Astrocyte (in vitro differentiated cells and primary cell): Measurements from ENCODE around the gene ZBBX. TPM values are rescaled to one million over a fixed set of nuclear protein-coding genes. Genes with fewer than 3 reads are reported as not detected.

Experiments used
- DNase-seq: peaks from one replicate; pipeline ENCODE4 v3.0.0-alpha.2; 2010; ENCODE audit warnings: low read depth
- FAIRE-seq: peaks from 2 replicates; lab custom pipeline; 2011; peaks lifted over from hg19 to GRCh38; lab: Jason Lieb, UNC
- H2AFZ ChIP-seq: 2 replicates; pipeline ENCODE4 v1.6.0; 2012; ENCODE audit warnings: low read depth, low read length, inconsistent platforms
- H3K27ac ChIP-seq: 2 replicates; pipeline ENCODE4 v1.5.1; 2011; ENCODE audit warnings: low read depth, low read length, inconsistent platforms
- H3K27me3 ChIP-seq: 2 replicates; pipeline ENCODE4 v1.6.0; 2011; ENCODE audit warnings: low read length, inconsistent platforms; ENCODE audit not compliant: insufficient read depth
- H3K36me3 ChIP-seq: 2 replicates; pipeline ENCODE4 v1.5.1; 2011; ENCODE audit warnings: low read length, inconsistent platforms; ENCODE audit not compliant: insufficient read depth
- H3K4me1 ChIP-seq: 2 replicates; pipeline ENCODE4 v1.5.1; 2011; ENCODE audit warnings: low read length, inconsistent platforms; ENCODE audit not compliant: insufficient read depth
- H3K4me2 ChIP-seq: 2 replicates; pipeline ENCODE4 v1.6.0; 2012; ENCODE audit warnings: low read length, inconsistent platforms
- H3K4me3 ChIP-seq: 2 replicates; pipeline ENCODE4 v1.5.1; 2011; ENCODE audit warnings: low read depth, mild to moderate bottlenecking, low read length, inconsistent platforms; ENCODE audit not compliant: insufficient read depth
- H3K79me2 ChIP-seq: 2 replicates; pipeline ENCODE4 v1.6.0; 2012; ENCODE audit warnings: mild to moderate bottlenecking, low read length, inconsistent platforms; ENCODE audit not compliant: insufficient read depth
- H3K9ac ChIP-seq: 2 replicates; pipeline ENCODE4 v1.6.0; 2012; ENCODE audit warnings: mild to moderate bottlenecking, low read length, inconsistent platforms
- H3K9me3 ChIP-seq: 2 replicates; pipeline ENCODE4 v1.5.1; 2012; ENCODE audit warnings: low read depth, mild to moderate bottlenecking, low read length, inconsistent platforms; ENCODE audit not compliant: insufficient read depth
- H4K20me1 ChIP-seq: 2 replicates; pipeline ENCODE4 v1.6.0; 2012; ENCODE audit warnings: low read length, inconsistent platforms; ENCODE audit not compliant: insufficient read depth
- H3K27ac Mint-ChIP-seq: one replicate; pipeline ENCODE4 v1.8.0; 2021; ENCODE audit warnings: mild to moderate bottlenecking, mixed read lengths; ENCODE audit not compliant: unreplicated experiment
- H3K27me3 Mint-ChIP-seq: one replicate; pipeline ENCODE4 v1.8.0; 2021; ENCODE audit warnings: low read depth, mixed read lengths; ENCODE audit not compliant: unreplicated experiment
- H3K36me3 Mint-ChIP-seq: one replicate; pipeline ENCODE4 v1.8.0; 2021; ENCODE audit warnings: low read depth, mixed read lengths; ENCODE audit not compliant: unreplicated experiment
- H3K4me1 Mint-ChIP-seq: one replicate; pipeline ENCODE4 v1.8.0; 2021; ENCODE audit warnings: low read depth, mixed read lengths; ENCODE audit not compliant: unreplicated experiment
- H3K4me3 Mint-ChIP-seq: one replicate; pipeline ENCODE4 v1.8.0; 2021; ENCODE audit warnings: mild to moderate bottlenecking, moderate library complexity, mixed read lengths; ENCODE audit not compliant: unreplicated experiment
- H3K9me3 Mint-ChIP-seq: one replicate; pipeline ENCODE4 v1.8.0; 2021; ENCODE audit warnings: mild to moderate bottlenecking, mixed read lengths; ENCODE audit not compliant: unreplicated experiment
- CTCF ChIP-seq: IDR thresholded peaks from 2 replicates; pipeline ENCODE4 v1.5.1; 2011; ENCODE audit warnings: low read depth, mild to moderate bottlenecking, inconsistent platforms, low read length, moderate library complexity; ENCODE audit not compliant: insufficient read depth
- EZH2 ChIP-seq: IDR thresholded peaks from 2 replicates; pipeline ENCODE4 v1.6.1; 2012; ENCODE audit warnings: mild to moderate bottlenecking, low read length, inconsistent platforms; ENCODE audit not compliant: insufficient read depth
- total RNA-seq: library from RNA; stranded (reverse); gene quantifications from 2 replicates; pipeline ENCODE4 v1.2.1, GENCODE V29; 2021

Gene ZBBX
- total RNA-seq, 1 donor from 2014 or later = 1.3 TPM

DNA sequence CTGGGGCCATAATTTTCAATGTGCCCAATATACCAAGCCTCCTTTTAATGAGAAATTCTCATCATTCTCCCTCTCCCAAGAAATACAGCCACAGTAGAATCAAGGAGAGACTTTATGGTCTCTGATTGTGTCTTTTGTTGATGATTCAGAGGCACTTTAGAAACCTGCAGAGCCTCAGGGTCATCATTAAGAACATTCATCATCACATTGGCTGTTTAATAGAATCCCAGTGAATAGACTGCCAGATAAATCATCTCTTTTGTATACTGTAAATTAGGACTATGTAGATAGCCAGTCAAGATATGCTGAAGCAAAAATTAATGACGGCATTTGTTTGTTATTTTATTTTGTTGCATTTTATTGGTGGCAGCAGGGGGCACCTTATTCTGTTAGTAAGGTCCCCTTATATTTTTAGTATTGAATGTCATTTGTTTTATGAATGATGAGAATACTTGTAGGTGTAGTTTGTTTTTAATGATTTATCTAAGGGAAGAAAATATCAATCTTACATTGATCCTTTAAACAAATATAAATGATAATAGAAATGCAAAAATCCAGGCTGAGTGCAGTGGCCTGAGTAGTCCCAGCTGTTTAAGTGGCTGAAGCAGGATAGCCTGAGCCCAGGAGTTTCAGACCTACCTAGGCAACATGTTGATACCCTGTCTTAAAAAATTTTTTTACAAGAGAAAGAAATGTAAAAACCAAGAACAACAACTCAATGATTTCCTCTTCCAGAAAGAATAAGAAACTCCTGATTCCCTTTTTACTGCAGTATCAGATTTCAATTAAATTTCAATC is 138.8 kb downstream of the ZBBX start:
- Mint-ChIP-seq H3K4me1 (no peaks in the 10 kb centered on the region), H3K9me3 (no peaks in the 10 kb centered on the region), H3K36me3 (no peaks in the 10 kb centered on the region), H3K27me3 (no peaks in the 10 kb centered on the region), H3K27ac (no peak overlapping the region), H3K4me3 (no peak overlapping the region)
- Histone ChIP-seq H3K9me3 (no peaks in the 10 kb centered on the region), H3K9ac (no peak overlapping the region), H3K4me1 (no peaks in the 10 kb centered on the region), H3K36me3 (no peaks in the 10 kb centered on the region), H3K4me3 (no peak overlapping the region), H3K4me2 (no peak overlapping the region), H3K79me2 (no peaks in the 10 kb centered on the region), H2AFZ (no peak overlapping the region), H4K20me1 (no peaks in the 10 kb centered on the region), H3K27ac (no peak overlapping the region), H3K27me3 (no peaks in the 10 kb centered on the region)
- FAIRE-seq = no peak
- DNase-seq = no peak
- no peak for TF ChIP-seq EZH2

- no peaks in the 10 kb centered on the region for H3K27me3 ChIP-seq
- no peak overlapping the region for H3K4me3 Mint-ChIP-seq
- no peaks in the 10 kb centered on the region for H3K36me3 ChIP-seq
- no peaks in the 10 kb centered on the region for H3K36me3 Mint-ChIP-seq
- H3K9me3 ChIP-seq = no peaks in the 10 kb centered on the region
- no peak overlapping the region for H2AFZ ChIP-seq
- H3K4me1 Mint-ChIP-seq = peaks cover 18% of the 10 kb centered on the region
- peaks cover 5% of the 10 kb centered on the region for H3K4me1 ChIP-seq
- H3K27me3 Mint-ChIP-seq = no peaks in the 10 kb centered on the region
- DNase-seq (peak; percentile 84), FAIRE-seq (no peak)
- no peaks in the 10 kb centered on the region for H4K20me1 ChIP-seq
- no peaks in the 10 kb centered on the region for H3K9me3 Mint-ChIP-seq
- H3K4me3 ChIP-seq = no peak overlapping the region
- no peak for TF ChIP-seq EZH2
- TF ChIP-seq CTCF = no peak
- H3K79me2 ChIP-seq = no peaks in the 10 kb centered on the region
- H3K4me2 ChIP-seq = peak overlapping the region; percentile 59
- peak overlapping the region; percentile 2 for H3K9ac ChIP-seq
- peak overlapping the region; percentile 88 for H3K27ac Mint-ChIP-seq
- H3K27ac ChIP-seq = peak overlapping the region; percentile 36
These were observed 152.0 kb downstream of the ZBBX start for GRCh38 chr3:167228135-167228534.

DNA sequence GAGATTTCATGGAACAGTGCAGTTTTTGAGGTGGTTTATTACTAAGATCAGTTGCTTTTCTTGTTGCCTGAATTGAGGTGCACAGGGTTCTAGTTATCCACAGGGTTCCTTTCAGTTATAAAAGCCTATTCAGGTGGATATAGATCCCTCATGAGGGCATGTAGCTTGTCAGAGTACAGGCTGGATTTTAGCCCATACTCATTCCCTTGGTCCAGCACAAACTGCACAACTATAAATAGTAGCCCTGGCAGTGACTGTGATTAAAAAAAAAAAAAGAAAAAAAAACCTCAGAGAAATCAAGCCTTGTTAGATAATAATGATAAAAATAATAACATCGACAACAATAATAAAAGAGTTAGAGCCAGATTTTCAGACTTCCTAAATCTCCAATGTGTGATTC is 154.3 kb downstream of the ZBBX start:
- Histone ChIP-seq H3K9ac (no peak overlapping the region), H3K27me3 (no peaks in the 10 kb centered on the region), H3K4me3 (no peak overlapping the region), H3K4me1 (peaks cover 5% of the 10 kb centered on the region), H3K27ac (no peak overlapping the region), H4K20me1 (no peaks in the 10 kb centered on the region), H3K79me2 (no peaks in the 10 kb centered on the region), H3K9me3 (no peaks in the 10 kb centered on the region), H3K4me2 (no peak overlapping the region), H3K36me3 (no peaks in the 10 kb centered on the region), H2AFZ (no peak overlapping the region)
- Mint-ChIP-seq H3K36me3 (no peaks in the 10 kb centered on the region), H3K9me3 (peaks cover 2% of the 10 kb centered on the region), H3K4me3 (no peak overlapping the region), H3K27me3 (no peaks in the 10 kb centered on the region), H3K4me1 (peaks cover 18% of the 10 kb centered on the region), H3K27ac (no peak overlapping the region)
- DNase-seq (no peak), FAIRE-seq (no peak)
- TF ChIP-seq EZH2 (no peak), CTCF (no peak)
